GM04503 (cell line): Measurements from ENCODE around the gene MYL6B.
A peak's percentile ranks its signal among the peaks of the same experiment; 100 is the strongest.
"Not testable (repeated sequence)": the region's sequence is repeated elsewhere in the genome, so short reads cannot be mapped to it uniquely, and the experiment has no call there.

Experiments used
- DNase-seq: peaks from one replicate; pipeline ENCODE4 v3.0.0-alpha.2; 2012; ENCODE audit warnings: low read depth

The MYL6B gene

GRCh38 chr12:56152132-56152755, at the start of gene MYL6B:
Gene MYL6B, plus strand, starts transcription at chr12:56152587. Its CDS starts 1,332 bp downstream, at chr12:56153919.
- DNase-seq = peak; percentile 47

DNA sequence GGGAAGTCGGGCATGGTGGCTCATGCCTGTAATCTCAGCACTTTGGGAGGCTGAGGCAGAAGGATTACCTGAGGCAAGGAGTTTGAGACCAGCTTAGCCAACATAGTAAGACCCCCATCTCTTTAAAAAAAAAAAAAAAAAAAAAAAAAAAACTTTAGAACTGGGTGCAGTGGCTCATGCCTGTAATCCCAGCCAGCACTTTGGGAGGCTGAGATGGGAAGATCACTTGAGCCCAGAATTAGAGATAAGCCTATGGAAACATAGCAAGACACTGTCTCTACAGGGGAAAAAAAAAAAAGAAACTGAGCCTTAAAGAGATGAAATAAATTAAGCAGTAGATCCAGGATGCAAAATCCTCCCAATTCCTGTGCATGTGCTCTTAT, 49.7 kb upstream of the MYL6B start:
- no peak for DNase-seq

DNA sequence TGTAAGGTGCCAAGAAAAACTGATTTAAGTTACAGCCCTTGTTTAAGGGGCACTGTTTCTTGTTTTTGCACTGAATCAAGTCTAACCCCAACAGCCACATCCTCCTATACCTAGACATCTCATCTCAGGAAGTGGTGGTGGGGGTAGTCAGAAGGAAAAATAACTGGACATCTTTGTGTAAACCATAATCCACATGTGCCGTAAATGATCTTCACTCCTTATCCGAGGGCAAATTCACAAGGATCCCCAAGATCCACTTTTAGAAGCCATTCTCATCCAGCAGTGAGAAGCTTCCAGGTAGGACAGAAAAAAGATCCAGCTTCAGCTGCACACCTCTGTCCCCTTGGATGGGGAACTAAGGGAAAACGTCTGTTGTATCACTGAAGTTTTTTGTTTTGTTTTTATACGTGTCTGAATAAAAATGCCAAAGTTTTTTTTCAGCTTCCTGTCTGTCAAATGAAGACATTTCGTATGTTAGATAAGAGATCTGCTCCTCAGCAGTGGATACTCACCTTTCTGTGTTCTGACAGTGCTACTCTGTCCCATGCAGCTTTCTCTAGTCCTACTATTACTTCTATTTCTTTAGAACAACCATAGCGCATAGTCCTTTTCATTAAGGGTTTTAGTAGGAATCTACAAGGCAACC, 49.2 kb upstream of the MYL6B start:
- DNase-seq = no peak

- no peak for DNase-seq
Observed at GRCh38 chr12:56103823-56104108, 48.6 kb upstream of the MYL6B start.

- DNase-seq = peak; percentile 94
Observed at GRCh38 chr12:56104109-56104814, 48.1 kb upstream of the MYL6B start, which contains the start of gene PA2G4. Gene PA2G4, plus strand, starts transcription at chr12:56104559. Its CDS starts 179 bp downstream, at chr12:56104738.

GRCh38 chr12:56104815-56105608, 47.4 kb upstream of the MYL6B start:
- no peak for DNase-seq

DNA sequence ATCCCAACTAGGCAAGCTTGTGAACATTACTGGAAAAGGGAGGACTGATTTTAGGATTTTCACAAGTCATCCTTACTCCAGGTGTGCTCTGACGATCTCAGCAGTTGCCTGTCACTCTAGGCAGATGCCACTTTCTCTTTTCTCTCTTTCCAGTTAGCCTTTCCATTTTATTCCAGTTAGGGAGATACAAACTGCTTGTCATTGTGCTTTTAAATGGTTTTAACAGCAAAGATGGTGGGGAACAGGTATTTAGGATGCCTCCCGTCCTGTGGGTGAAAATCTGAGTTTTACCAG, 46.8 kb upstream of the MYL6B start:
- DNase-seq = no peak

- DNase-seq = no peak
Observed at GRCh38 chr12:56107242-56107641, 45.1 kb upstream of the MYL6B start.

GRCh38 chr12:56110571-56110970, 41.8 kb upstream of the MYL6B start:
- DNase-seq = no peak

- DNase-seq = no peak
Observed at GRCh38 chr12:56114084-56114483, 38.3 kb upstream of the MYL6B start.

DNA sequence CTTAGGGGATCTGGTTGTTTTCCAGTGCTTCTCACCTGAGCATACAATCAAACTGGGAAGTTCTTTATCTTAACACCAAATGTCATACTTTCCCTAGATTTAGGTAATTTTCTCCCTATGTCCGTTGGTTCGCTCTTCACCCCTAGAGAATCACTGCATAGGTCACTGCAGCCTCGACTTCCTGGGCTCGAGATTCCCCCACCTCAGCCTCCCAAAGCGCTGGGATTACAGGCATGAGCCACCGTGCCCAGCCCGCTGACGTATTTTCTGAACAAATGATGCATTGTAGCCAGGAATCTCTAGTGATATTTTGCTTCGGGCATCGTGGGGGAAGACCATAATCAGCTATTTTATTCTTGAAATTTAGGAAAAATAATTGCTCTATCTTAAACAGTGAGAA, 37.1 kb upstream of the MYL6B start:
- DNase-seq = no peak

DNA sequence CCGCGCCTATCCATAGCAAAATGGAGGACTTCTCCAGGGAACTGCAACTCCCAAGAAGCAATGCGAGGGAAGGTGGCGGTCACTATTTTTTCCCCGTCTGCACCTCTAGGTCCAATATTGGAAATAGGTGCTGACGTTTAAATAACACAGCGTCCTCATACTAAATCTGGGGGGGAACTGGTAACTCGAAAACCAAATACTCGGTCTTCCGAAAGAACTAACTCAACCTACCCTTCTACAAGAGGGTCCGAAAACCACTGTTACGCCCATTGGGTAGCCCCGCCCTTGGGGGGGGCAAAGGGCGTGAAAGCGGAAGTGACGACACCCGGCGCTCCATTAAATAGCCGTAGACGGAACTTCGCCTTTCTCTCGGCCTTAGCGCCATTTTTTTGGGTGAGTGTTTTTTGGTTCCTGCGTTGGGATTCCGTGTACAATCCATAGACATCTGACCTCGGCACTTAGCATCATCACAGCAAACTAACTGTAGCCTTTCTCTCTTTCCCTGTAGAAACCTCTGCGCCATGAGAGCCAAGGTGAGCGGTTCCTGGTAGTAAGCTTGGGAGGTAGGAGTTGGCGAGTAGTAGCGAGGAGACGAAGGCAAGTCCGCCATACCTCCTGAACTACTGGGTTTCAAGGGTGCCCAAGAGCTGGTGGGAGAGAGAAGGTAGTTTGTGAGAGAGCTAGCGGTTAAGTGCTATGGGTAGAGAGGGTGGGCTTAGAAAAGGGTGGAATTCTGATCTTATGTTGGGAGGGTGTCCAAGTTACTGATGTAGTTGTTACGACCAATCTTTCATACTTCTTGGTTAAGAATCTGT, 35.9 kb upstream of the MYL6B start, which contains the start of gene RPL41:
RPL41 (plus strand) TSS at position 367 of the 815 bp plus-strand sequence.
- DNase-seq = peak; percentile 74

- DNase-seq = not testable (repeated sequence)
Observed at GRCh38 chr12:56117082-56117706, 35.2 kb upstream of the MYL6B start.

GRCh38 chr12:56117778-56118687, 34.4 kb upstream of the MYL6B start, which contains the start of gene ZC3H10:
Gene ZC3H10, plus strand, starts transcription at chr12:56118266. Its CDS starts 2,297 bp downstream, at chr12:56120563.
- DNase-seq = peak; percentile 95

DNA sequence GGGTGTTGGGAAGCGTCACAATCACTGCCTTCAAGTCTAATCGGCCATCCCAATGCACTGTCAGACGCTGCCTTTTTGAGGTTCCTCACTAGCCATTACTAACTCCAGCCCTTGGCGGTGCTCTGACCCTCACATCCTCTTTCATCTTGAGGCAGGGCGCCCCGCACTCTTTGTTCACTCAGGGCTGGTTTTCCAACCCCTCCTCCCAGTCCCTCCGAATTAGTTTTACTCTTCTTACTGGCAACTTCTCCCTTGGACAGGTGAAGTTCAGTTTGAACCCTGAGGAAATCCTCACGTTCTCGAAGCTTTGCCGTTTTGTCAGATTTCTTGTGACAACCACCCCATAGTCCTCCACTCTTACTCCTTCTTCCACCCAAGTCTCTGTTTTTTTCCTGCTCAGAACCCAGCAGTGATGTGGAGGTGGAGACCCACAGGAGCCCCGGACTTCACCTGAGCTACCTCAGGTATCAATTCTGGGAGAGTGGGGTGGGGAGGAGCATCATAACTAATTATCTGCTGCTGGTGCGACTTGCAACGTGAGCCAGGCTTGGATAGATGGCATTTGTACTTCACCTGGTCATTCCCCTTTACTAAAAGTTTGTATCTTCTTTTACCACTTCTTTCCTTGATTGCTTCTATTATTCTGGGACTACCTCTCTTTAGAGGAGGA, 33.6 kb upstream of the MYL6B start:
- DNase-seq = no peak

- DNase-seq = peak; percentile 87
Observed at GRCh38 chr12:56119361-56119796, 33.0 kb upstream of the MYL6B start.

- DNase-seq = no peak
Observed at GRCh38 chr12:56120158-56120846, 32.1 kb upstream of the MYL6B start.

- no peak for DNase-seq
Observed at GRCh38 chr12:56121204-56121870, 31.1 kb upstream of the MYL6B start.
